ENCODE data around the gene SYT4.

DNA sequence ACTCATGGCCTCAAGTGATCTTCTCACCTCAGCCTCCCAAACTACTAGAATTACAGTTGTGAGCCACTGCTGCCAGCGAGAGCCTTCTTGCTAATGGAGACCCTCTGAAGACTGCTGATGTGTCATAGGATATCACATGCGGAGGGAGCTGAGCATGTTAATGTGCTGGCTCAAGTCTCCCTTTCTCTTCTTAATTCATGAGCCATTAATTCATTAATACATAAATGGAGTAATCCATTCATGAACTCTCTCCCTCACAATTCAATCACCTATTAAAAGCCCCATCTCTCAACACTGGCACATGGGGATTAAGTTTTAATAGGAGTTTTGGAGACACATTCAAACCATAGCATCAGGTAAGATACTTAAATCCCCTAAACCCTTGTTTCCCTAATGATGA is 54.8 kb downstream of the SYT4 start:
- TF ChIP-seq EP300 (IDR thresholded peaks at IDR 0.05; ENCODE audit: low read depth in 2 of 2, low read length in 2 of 2) = no peak
- no peak for TF ChIP-seq EP300 (CRISPR knock-in tag; IDR thresholded peaks at IDR 0.05; ENCODE audit: borderline replicate concordance)
- no peak for TF ChIP-seq SRSF1 (optimal IDR thresholded peaks at IDR 0.05; ENCODE audit: low read depth, low read length)
- TF ChIP-seq SMC3 (IDR thresholded peaks at IDR 0.05; ENCODE audit: low read length) = no peak
- TF ChIP-seq, protein P1, sequence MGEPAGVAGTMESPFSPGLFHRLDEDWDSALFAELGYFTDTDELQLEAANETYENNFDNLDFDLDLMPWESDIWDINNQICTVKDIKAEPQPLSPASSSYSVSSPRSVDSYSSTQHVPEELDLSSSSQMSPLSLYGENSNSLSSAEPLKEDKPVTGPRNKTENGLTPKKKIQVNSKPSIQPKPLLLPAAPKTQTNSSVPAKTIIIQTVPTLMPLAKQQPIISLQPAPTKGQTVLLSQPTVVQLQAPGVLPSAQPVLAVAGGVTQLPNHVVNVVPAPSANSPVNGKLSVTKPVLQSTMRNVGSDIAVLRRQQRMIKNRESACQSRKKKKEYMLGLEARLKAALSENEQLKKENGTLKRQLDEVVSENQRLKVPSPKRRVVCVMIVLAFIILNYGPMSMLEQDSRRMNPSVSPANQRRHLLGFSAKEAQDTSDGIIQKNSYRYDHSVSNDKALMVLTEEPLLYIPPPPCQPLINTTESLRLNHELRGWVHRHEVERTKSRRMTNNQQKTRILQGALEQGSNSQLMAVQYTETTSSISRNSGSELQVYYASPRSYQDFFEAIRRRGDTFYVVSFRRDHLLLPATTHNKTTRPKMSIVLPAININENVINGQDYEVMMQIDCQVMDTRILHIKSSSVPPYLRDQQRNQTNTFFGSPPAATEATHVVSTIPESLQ (CRISPR knock-in tag; conservative IDR thresholded peaks at IDR 0.05) = no peak
- no peak for TF ChIP-seq PHF8 (CRISPR knock-in tag; IDR thresholded peaks at IDR 0.05)
- no peak for TF ChIP-seq BHLHE40 (IDR thresholded peaks at IDR 0.05; ENCODE audit: low read length)
- TF ChIP-seq, protein P2, sequence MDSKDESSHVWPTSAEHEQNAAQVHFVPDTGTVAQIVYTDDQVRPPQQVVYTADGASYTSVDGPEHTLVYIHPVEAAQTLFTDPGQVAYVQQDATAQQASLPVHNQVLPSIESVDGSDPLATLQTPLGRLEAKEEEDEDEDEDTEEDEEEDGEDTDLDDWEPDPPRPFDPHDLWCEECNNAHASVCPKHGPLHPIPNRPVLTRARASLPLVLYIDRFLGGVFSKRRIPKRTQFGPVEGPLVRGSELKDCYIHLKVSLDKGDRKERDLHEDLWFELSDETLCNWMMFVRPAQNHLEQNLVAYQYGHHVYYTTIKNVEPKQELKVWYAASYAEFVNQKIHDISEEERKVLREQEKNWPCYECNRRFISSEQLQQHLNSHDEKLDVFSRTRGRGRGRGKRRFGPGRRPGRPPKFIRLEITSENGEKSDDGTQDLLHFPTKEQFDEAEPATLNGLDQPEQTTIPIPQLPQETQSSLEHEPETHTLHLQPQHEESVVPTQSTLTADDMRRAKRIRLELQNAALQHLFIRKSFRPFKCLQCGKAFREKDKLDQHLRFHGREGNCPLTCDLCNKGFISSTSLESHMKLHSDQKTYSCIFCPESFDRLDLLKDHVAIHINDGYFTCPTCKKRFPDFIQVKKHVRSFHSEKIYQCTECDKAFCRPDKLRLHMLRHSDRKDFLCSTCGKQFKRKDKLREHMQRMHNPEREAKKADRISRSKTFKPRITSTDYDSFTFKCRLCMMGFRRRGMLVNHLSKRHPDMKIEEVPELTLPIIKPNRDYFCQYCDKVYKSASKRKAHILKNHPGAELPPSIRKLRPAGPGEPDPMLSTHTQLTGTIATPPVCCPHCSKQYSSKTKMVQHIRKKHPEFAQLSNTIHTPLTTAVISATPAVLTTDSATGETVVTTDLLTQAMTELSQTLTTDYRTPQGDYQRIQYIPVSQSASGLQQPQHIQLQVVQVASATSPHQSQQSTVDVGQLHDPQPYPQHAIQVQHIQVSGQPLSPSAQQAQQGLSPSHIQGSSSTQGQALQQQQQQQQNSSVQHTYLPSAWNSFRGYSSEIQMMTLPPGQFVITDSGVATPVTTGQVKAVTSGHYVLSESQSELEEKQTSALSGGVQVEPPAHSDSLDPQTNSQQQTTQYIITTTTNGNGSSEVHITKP (CRISPR knock-in tag; IDR thresholded peaks at IDR 0.05; ENCODE audit: low read depth) = no peak
- TF ChIP-seq STAT5B (CRISPR knock-in tag; IDR thresholded peaks at IDR 0.05) = no peak
- TF ChIP-seq MAX (IDR thresholded peaks at IDR 0.05) = no peak
- no peak for TF ChIP-seq ERF (CRISPR knock-in tag; IDR thresholded peaks at IDR 0.05)
- no peak for TF ChIP-seq ZBTB43 (CRISPR knock-in tag; conservative IDR thresholded peaks at IDR 0.05)
- no peak for TF ChIP-seq TBX3 (IDR thresholded peaks at IDR 0.05; ENCODE audit: borderline replicate concordance)

Data from HepG2 (cell line).